H1 (cell line): ENCODE data around the gene ZBTB49. TPM values are rescaled to one million over a fixed set of nuclear protein-coding genes. Genes with fewer than 3 reads are reported as not detected.

ENCODE experiments used
- CTCF ChIA-PET: fragments of 300-600 bp; sonication (Branson Sonifier 250); formaldehyde crosslinking; loops from one replicate; lab custom pipeline; 2021; ENCODE audit not compliant: partially characterized antibody; lab: Charles Lee
- POLR2A ChIA-PET: fragments of 300-600 bp; sonication (Branson Sonifier 250); formaldehyde crosslinking; loops from one replicate; lab custom pipeline; 2021; ENCODE audit warnings: inconsistent platforms; ENCODE audit not compliant: partially characterized antibody; lab: Charles Lee
- DNase-seq, 2 experiments: peaks; one replicate each; pipeline versions ENCODE4 v3.0.0 to v3.0.0-alpha.2; 2010 to 2022; ENCODE audit warnings: low spot score in 2 of 2, low read depth in 1 of 2, mixed read lengths in 1 of 2
- FAIRE-seq: peaks from 2 replicates; lab custom pipeline; 2011; peaks lifted over from hg19 to GRCh38; lab: Jason Lieb, UNC
- H2AFZ ChIP-seq: 2 replicates; pipeline ENCODE4 v1.8.1; 2012; ENCODE audit warnings: low read length, inconsistent platforms
- H2AK5ac ChIP-seq: 2 replicates; pipeline ENCODE4 v1.6.1; 2013; ENCODE audit warnings: low read depth, low read length
- H2BK120ac ChIP-seq: replicated peaks from 2 replicates; pipeline ENCODE3; 2013; ENCODE audit warnings: low read depth, low read length, inconsistent platforms
- H2BK12ac ChIP-seq: 2 replicates; pipeline ENCODE4 v1.6.1; 2013; ENCODE audit warnings: low read depth, low read length
- H2BK15ac ChIP-seq: 2 replicates; pipeline ENCODE4 v1.6.1; 2013; ENCODE audit warnings: low read length
- H2BK20ac ChIP-seq: 2 replicates; pipeline ENCODE4 v1.6.1; 2013; ENCODE audit warnings: low read length
- H2BK5ac ChIP-seq: 2 replicates; pipeline ENCODE4 v1.6.1; 2013; ENCODE audit warnings: low read depth, low read length
- H3K14ac ChIP-seq: 2 replicates; pipeline ENCODE4 v1.6.1; 2013; ENCODE audit warnings: inconsistent platforms; ENCODE audit not compliant: insufficient read length
- H3K18ac ChIP-seq: 2 replicates; pipeline ENCODE4 v1.6.1; 2013; ENCODE audit warnings: low read length; ENCODE audit errors: extremely low read depth
- H3K23ac ChIP-seq: 2 replicates; pipeline ENCODE4 v1.6.1; 2013; ENCODE audit warnings: inconsistent platforms; ENCODE audit not compliant: insufficient read length
- H3K23me2 ChIP-seq: 2 replicates; pipeline ENCODE4 v1.6.1; 2013; ENCODE audit warnings: low read depth, low read length
- H3K27ac ChIP-seq: 2 replicates; pipeline ENCODE4 v1.6.1; 2011; ENCODE audit warnings: low read depth, low read length, inconsistent platforms
- H3K27me3 ChIP-seq, 4 experiments: replicated peaks in 1 of 4; 1 replicate in 1 of 4; 2 replicates in 3 of 4; pipeline versions ENCODE4 v1.6.1 to v1.8.1; 2011 to 2013; ENCODE audit warnings: low read length in 3 of 4, mild to moderate bottlenecking in 3 of 4, inconsistent platforms in 2 of 4, mixed read lengths in 2 of 4, moderate library complexity in 1 of 4; ENCODE audit not compliant: control insufficient read depth in 3 of 4, insufficient read depth in 3 of 4; ENCODE audit errors: extremely low read depth in 1 of 4
- H3K36me3 ChIP-seq, 4 experiments: 2 replicates each; pipeline versions ENCODE4 v1.6.1 to v1.8.1; 2011 to 2013; ENCODE audit warnings: mild to moderate bottlenecking in 4 of 4, low read length in 3 of 4, moderate library complexity in 2 of 4, control low read depth in 1 of 4, inconsistent platforms in 1 of 4; ENCODE audit not compliant: insufficient read depth in 4 of 4, control insufficient read depth in 2 of 4
- H3K4ac ChIP-seq: replicated peaks from 2 replicates; pipeline ENCODE3; 2013; ENCODE audit warnings: low read length, low read depth, mixed read lengths, inconsistent platforms; ENCODE audit not compliant: insufficient read length
- H3K4me1 ChIP-seq, 4 experiments: replicated peaks in 1 of 4; 1 replicate in 1 of 4; 2 replicates in 3 of 4; pipeline versions ENCODE4 v1.6.1 to v1.8.1; 2011 to 2013; ENCODE audit warnings: low read length in 3 of 4, inconsistent platforms in 2 of 4, mixed read lengths in 1 of 4; ENCODE audit not compliant: insufficient read depth in 4 of 4, control insufficient read depth in 3 of 4
- H3K4me2 ChIP-seq, 2 experiments: 2 replicates each; pipeline versions ENCODE4 v1.6.1 to v1.8.1; 2011 to 2013; ENCODE audit warnings: low read depth in 2 of 2, low read length in 2 of 2, control low read depth in 1 of 2, inconsistent platforms in 1 of 2, mild to moderate bottlenecking in 1 of 2; ENCODE audit not compliant: insufficient read depth in 1 of 2
- H3K4me3 ChIP-seq, 4 experiments: fragments of 200-600, 300-600 bp in 1 of 4; sonication (generic), shearing (Covaris generic), sonication (Bioruptor Twin) in 1 of 4; 2 replicates each; pipeline versions ENCODE4 v1.5.1 to v1.8.1; 2011 to 2016; ENCODE audit warnings: low read length in 4 of 4, low read depth in 3 of 4, control low read depth in 2 of 4, inconsistent platforms in 2 of 4, mild to moderate bottlenecking in 2 of 4, mixed read lengths in 1 of 4, moderate library complexity in 1 of 4; ENCODE audit not compliant: insufficient read depth in 2 of 4; ENCODE audit errors: extremely low read depth in 1 of 4
- H3K56ac ChIP-seq: replicated peaks from 2 replicates; pipeline ENCODE3; 2013; ENCODE audit warnings: low read depth, mild to moderate bottlenecking, mixed read lengths, low read length, inconsistent platforms; ENCODE audit not compliant: insufficient read length
- H3K79me1 ChIP-seq: 2 replicates; pipeline ENCODE4 v1.6.1; 2013; ENCODE audit warnings: low read depth, low read length, control low read depth
- H3K79me2 ChIP-seq, 2 experiments: 2 replicates each; pipeline versions ENCODE4 v1.6.1 to v1.8.1; 2012 to 2013; ENCODE audit warnings: low read length in 2 of 2, mild to moderate bottlenecking in 2 of 2, inconsistent platforms in 1 of 2; ENCODE audit not compliant: insufficient read depth in 2 of 2, control insufficient read depth in 1 of 2
- H3K9ac ChIP-seq, 4 experiments: replicated peaks in 1 of 4; 1 replicate in 1 of 4; 2 replicates in 3 of 4; pipeline versions ENCODE4 v1.6.1 to v1.8.1; 2011 to 2013; ENCODE audit warnings: low read depth in 3 of 4, low read length in 3 of 4, control low read depth in 2 of 4, mild to moderate bottlenecking in 2 of 4, moderate library complexity in 2 of 4, inconsistent platforms in 1 of 4; ENCODE audit errors: extremely low read depth in 1 of 4
- H3K9me3 ChIP-seq, 2 experiments: 2 replicates each; pipeline versions ENCODE4 v1.6.1 to v1.8.1; 2012 to 2013; ENCODE audit warnings: mild to moderate bottlenecking in 2 of 2, moderate library complexity in 2 of 2, control low read depth in 1 of 2, inconsistent platforms in 1 of 2, low read depth in 1 of 2, low read length in 1 of 2, mixed read lengths in 1 of 2; ENCODE audit not compliant: insufficient read depth in 2 of 2
- H4K20me1 ChIP-seq, 2 experiments: replicated peaks in 1 of 2; 2 replicates each; pipeline versions ENCODE3 to v1.8.1; 2011 to 2013; ENCODE audit warnings: inconsistent platforms in 2 of 2, low read length in 2 of 2, mild to moderate bottlenecking in 1 of 2; ENCODE audit not compliant: insufficient read depth in 2 of 2, control insufficient read depth in 1 of 2
- H4K5ac ChIP-seq: 2 replicates; pipeline ENCODE4 v1.6.1; 2013; ENCODE audit warnings: low read length, low read depth, mixed read lengths, inconsistent platforms; ENCODE audit not compliant: insufficient read length
- H4K8ac ChIP-seq: 2 replicates; pipeline ENCODE4 v1.8.0; 2013; ENCODE audit warnings: mild to moderate bottlenecking, moderate library complexity, low read length, inconsistent platforms; ENCODE audit not compliant: insufficient read depth; ENCODE audit errors: extremely low read depth
- H4K91ac ChIP-seq: replicated peaks from 2 replicates; pipeline ENCODE3; 2013; ENCODE audit warnings: low read length, mixed read lengths, inconsistent platforms; ENCODE audit not compliant: insufficient read length
- ATF3 ChIP-seq: IDR thresholded peaks from 2 replicates; pipeline ENCODE4 v1.6.1; 2011; ENCODE audit warnings: low read depth, mild to moderate bottlenecking, low read length; ENCODE audit not compliant: insufficient read depth
- BCL11A ChIP-seq, 2 experiments: IDR thresholded peaks; one replicate each; pipeline ENCODE4 v1.6.1; 2011; ENCODE audit warnings: low read depth in 2 of 2, low read length in 2 of 2, mild to moderate bottlenecking in 2 of 2
- EGR1 ChIP-seq: IDR thresholded peaks from 2 replicates; pipeline ENCODE4 v1.6.1; 2011; ENCODE audit warnings: low read depth, low read length, borderline replicate concordance
- NANOG ChIP-seq: IDR thresholded peaks from 2 replicates; pipeline ENCODE4 v1.6.1; 2011; ENCODE audit warnings: low read length, low read depth, mild to moderate bottlenecking, inconsistent platforms; ENCODE audit not compliant: insufficient read depth, poor library complexity, severe bottlenecking
- TAF1 ChIP-seq: IDR thresholded peaks from 2 replicates; pipeline ENCODE4 v1.6.1; 2011; ENCODE audit warnings: mild to moderate bottlenecking, low read depth, low read length
- YY1 ChIP-seq: IDR thresholded peaks from 2 replicates; pipeline ENCODE4 v1.6.1; 2011; ENCODE audit warnings: low read depth, mild to moderate bottlenecking, low read length
- WGBS, 2 experiments: shearing (Covaris generic) in 1 of 2; methylation state at CpG; one replicate each; pipeline versions ENCODE4 v1.1.6 to v1.1.7; 2013 to 2015; ENCODE audit warnings: low lambda C conversion rate in 2 of 2, mixed read lengths in 2 of 2, inconsistent platforms in 1 of 2, low coverage in 1 of 2, missing lambda C conversion rate in 1 of 2; ENCODE audit not compliant: insufficient replicate concordance in 2 of 2, insufficient coverage in 1 of 2, insufficient read length in 1 of 2; ENCODE audit errors: extremely low coverage in 1 of 2, missing lambda C conversion rate in 1 of 2; 5-methylcytosine and 5-hydroxymethylcytosine counted together
- polyA plus RNA-seq, 7 experiments: library from polyadenylated mRNA; depleted of rRNA in 3 of 7; stranded (reverse) in 5 of 7; unstranded in 2 of 7; fragments of >200 nt in 5 of 7; fragments of 200-250 nt in 2 of 7; gene quantifications; 1 replicate in 5 of 7; 2 replicates in 1 of 7; 4 replicates in 1 of 7; pipeline versions ENCODE4 v1.2.1 to v1.2.3, GENCODE V29; 2011 to 2013; ENCODE audit warnings: missing spikeins in 2 of 7, mixed read lengths in 2 of 7
- total RNA-seq: library from RNA; stranded (reverse); fragmentation: NEBNext Ultra II Directional; extraction: Animal tissue kit (Norgen Biotek cat#: 25700); gene quantifications from 2 replicates; pipeline ENCODE4 v1.2.1, GENCODE V29; 2021

ZBTB49 gene
- total and polyA plus RNA-seq, 2 of the 8 experiments (the other 6 are each of a cell fraction or from before 2014, with no cell fraction given), result 4.2 to 6.8 TPM

- Histone ChIP-seq H3K4me1 (no peaks in the 10 kb centered on the region), H3K56ac (no peak overlapping the region), H4K20me1 (peaks cover 2% of the 10 kb centered on the region in 2 experiments), H3K9me3 (no peaks in the 10 kb centered on the region), H2AFZ (no peak overlapping the region), H3K4me2 (no peak overlapping the region), H3K9ac (no peak overlapping the region), H2BK15ac (no peak overlapping the region), H3K27ac (no peak overlapping the region), H2BK20ac (no peak overlapping the region), H2AK5ac (no peak overlapping the region), H4K5ac (no peak overlapping the region), H4K91ac (no peak overlapping the region), H3K36me3 (peaks cover 5 to 50% (median 21%) of the 10 kb centered on the region in 4 experiments; a peak in 7 of 8 replicates), H3K23ac (no peak overlapping the region), H3K14ac (no peak overlapping the region), H3K4me3 (no peak overlapping the region), H3K79me1 (no peaks in the 10 kb centered on the region), H2BK12ac (no peak overlapping the region), H3K79me2 (no peaks in the 10 kb centered on the region), H4K8ac (no peak overlapping the region), H2BK5ac (no peak overlapping the region), H2BK120ac (no peak overlapping the region), H3K27me3 (peaks cover 0 to 2% (median 0%) of the 10 kb centered on the region in 4 experiments; a peak in 1 of 7 replicates), H3K4ac (no peak overlapping the region), H3K23me2 (no peaks in the 10 kb centered on the region), H3K18ac (no peak overlapping the region)
- FAIRE-seq, result no peak
- no peak for DNase-seq
- TF ChIP-seq YY1 (no peak), ATF3 (no peak), EGR1 (no peak), TAF1 (no peak), BCL11A (IDR thresholded peaks at IDR 0.05; ENCODE audit: low read depth in 2 of 2, low read length in 2 of 2) (no peak), NANOG (no peak)
- ChIA-PET CTCF (interaction anchor here (1.1 kb wide), 1 partner anchor 67 kb away, joined by 3 read pairs; no protein-coding TSS in a partner anchor), POLR2A (no interaction called here)
- 100% methylated on average over 1 of the region's 1 CpG; no CpG with 5 or more reads in 1 of the 2 experiments for WGBS, 2 experiments
Measured at GRCh38 chr4:4268776-4269175, 21.3 kb upstream of the ZBTB49 start.
